PC-9 (cell line): ENCODE measurements around the gene SERHL2. TPM values are rescaled to one million over a fixed set of nuclear protein-coding genes. Genes with fewer than 3 reads are reported as not detected.
A peak's percentile ranks its signal among the peaks of the same experiment; 100 is the strongest.

Source experiments
- BruUV-seq: library from RNA; stranded (reverse); fragments of 400-500 nt; replicated peaks from 2 replicates; lab custom pipeline; 2021; lab: Mats Ljungman, UMichigan
- CTCF ChIA-PET: fragments of 300-600 bp; sonication (Branson Sonifier 250); formaldehyde crosslinking; loops from one replicate; lab custom pipeline; 2022; ENCODE audit warnings: antibody characterized with exemption; lab: Charles Lee
- POLR2A ChIA-PET: fragments of 300-600 bp; sonication (Branson Sonifier 250); formaldehyde crosslinking; loops from one replicate; lab custom pipeline; 2022; ENCODE audit warnings: antibody characterized with exemption; ENCODE audit not compliant: unreplicated experiment; lab: Charles Lee
- DNase-seq, 2 experiments: peaks; one replicate each; pipeline versions ENCODE4 v3.0.0 to v3.0.0-alpha.2; 2015 to 2022; ENCODE audit warnings: mixed read lengths in 1 of 2
- H2AFZ ChIP-seq: fragments of 200-600 bp; sonication (generic); 2 replicates; pipeline ENCODE4 v1.8.1; 2017; ENCODE audit warnings: antibody characterized with exemption
- H3F3A ChIP-seq: fragments of 200-600 bp; sonication (generic); 2 replicates; pipeline ENCODE4 v1.8.1; 2017; ENCODE audit warnings: antibody characterized with exemption, mild to moderate bottlenecking, low read depth; ENCODE audit not compliant: insufficient read depth
- H3K27ac ChIP-seq: fragments of 200-600 bp; sonication (generic); 2 replicates; pipeline ENCODE4 v1.6.1; 2016; ENCODE audit warnings: mixed run types
- H3K27me3 ChIP-seq: fragments of 200-600 bp; sonication (generic); 2 replicates; pipeline ENCODE4 v1.6.1; 2016; ENCODE audit warnings: low read depth, mixed run types; ENCODE audit not compliant: insufficient read depth
- H3K36me3 ChIP-seq: fragments of 200-600 bp; sonication (generic); 2 replicates; pipeline ENCODE4 v1.6.1; 2016; ENCODE audit warnings: low read depth, mixed run types
- H3K4me1 ChIP-seq: fragments of 200-600 bp; sonication (generic); replicated peaks from 2 replicates; pipeline ENCODE4 v1.6.1; 2016; ENCODE audit warnings: mixed run types; ENCODE audit not compliant: insufficient read depth
- H3K4me2 ChIP-seq: fragments of 200-600 bp; sonication (generic); 2 replicates; pipeline ENCODE4 v1.6.1; 2017; ENCODE audit warnings: mixed run types
- H3K4me3 ChIP-seq: fragments of 200-600 bp; sonication (generic); 2 replicates; pipeline ENCODE4 v1.6.1; 2016; ENCODE audit warnings: mixed run types
- H3K79me2 ChIP-seq: fragments of 200-600 bp; sonication (generic); 2 replicates; pipeline ENCODE4 v1.6.1; 2017; ENCODE audit warnings: low read depth, mixed run types
- H3K9me2 ChIP-seq: fragments of 200-600 bp; sonication (generic); 2 replicates; pipeline ENCODE4 v1.8.1; 2017; ENCODE audit warnings: mild to moderate bottlenecking; ENCODE audit not compliant: insufficient read depth
- H3K9me3 ChIP-seq: fragments of 200-600 bp; sonication (generic); 2 replicates; pipeline ENCODE4 v1.8.1; 2016; ENCODE audit warnings: low read depth; ENCODE audit not compliant: insufficient read depth
- H4K20me1 ChIP-seq: fragments of 200-600 bp; sonication (generic); 2 replicates; pipeline ENCODE4 v1.8.1; 2017; ENCODE audit not compliant: insufficient read depth
- CTCF ChIP-seq: fragments of 200-600 bp; sonication (generic); conservative IDR thresholded peaks from 2 replicates; pipeline ENCODE4 v1.6.1; 2017; ENCODE audit warnings: mixed run types, antibody characterized with exemption, mild to moderate bottlenecking, moderate library complexity
- EZH2 ChIP-seq: fragments of 200-600 bp; sonication (generic); IDR thresholded peaks from 2 replicates; pipeline ENCODE4 v1.8.0; 2017; ENCODE audit warnings: antibody characterized with exemption, low read depth
- intact Hi-C: fragments of 100-400 bp; cut with micrococcal nuclease; formaldehyde crosslinking; loops from one replicate; pipeline ENCODE4 v1.10.0; 2022; ENCODE audit not compliant: unreplicated experiment
- total RNA-seq: library from RNA; stranded (reverse); gene quantifications from 2 replicates; pipeline ENCODE4 v1.2.3, GENCODE V29; 2021

Gene SERHL2
- total RNA-seq, 1 experiment from 2014 or later: 2.4 TPM

GRCh38 chr22:42621505-42622002 lies 67.8 kb downstream of the SERHL2 start:
- Histone ChIP-seq H4K20me1 (no peaks in the 10 kb centered on the region), H3K36me3 (0 out of 2 replicates have a peak, but pooled peaks cover 10% of the 10 kb centered on the region), H2AFZ (no peak overlapping the region), H3K9me3 (no peaks in the 10 kb centered on the region), H3K9me2 (no peaks in the 10 kb centered on the region), H3K4me3 (no peak overlapping the region), H3K79me2 (no peaks in the 10 kb centered on the region), H3K4me1 (peaks cover 4% of the 10 kb centered on the region; the same call in 1 of the 2 replicates), H3F3A (peaks cover 19% of the 10 kb centered on the region), H3K27me3 (no peaks in the 10 kb centered on the region), H3K27ac (no peak overlapping the region), H3K4me2 (no peak overlapping the region)
- TF ChIP-seq EZH2: no peak
- peak; percentile 92 for TF ChIP-seq CTCF
- POLR2A ChIA-PET: interaction anchor here (0.5 to 0.7 kb wide), 2 partner anchors 246 to 303 kb away, joined by 6 to 10 read pairs; no protein-coding TSS in a partner anchor
- intact Hi-C loops: loop anchor here (1.0 kb wide), 2 partner anchors 199 to 246 kb away; no protein-coding TSS in a partner anchor
- BruUV-seq: no TSS peak
- CTCF ChIA-PET: interaction anchor here (0.9 to 1.3 kb wide), 2 partner anchors 198 kb away, joined by 4 to 6 read pairs; no protein-coding TSS in a partner anchor
- peak in 1 of 2 experiments; percentile 70 for DNase-seq

GRCh38 chr22:42622061-42622710 lies 68.4 kb downstream of the SERHL2 start:
- Histone ChIP-seq H3F3A (peaks cover 15% of the 10 kb centered on the region), H3K36me3 (0 out of 2 replicates have a peak, but pooled peaks cover 10% of the 10 kb centered on the region), H3K4me3 (no peak overlapping the region), H4K20me1 (no peaks in the 10 kb centered on the region), H3K9me2 (no peaks in the 10 kb centered on the region), H3K27ac (no peak overlapping the region), H3K9me3 (no peaks in the 10 kb centered on the region), H3K4me2 (no peak overlapping the region), H2AFZ (no peak overlapping the region), H3K27me3 (no peaks in the 10 kb centered on the region), H3K79me2 (no peaks in the 10 kb centered on the region), H3K4me1 (no peaks in the 10 kb centered on the region)
- POLR2A ChIA-PET: no interaction called here
- TF ChIP-seq CTCF: no peak
- TF ChIP-seq EZH2: no peak
- intact Hi-C loops: no loop called here
- BruUV-seq: no TSS peak
- DNase-seq: no peak
- CTCF ChIA-PET: interaction anchor here (1.3 kb wide), 1 partner anchor 198 kb away, joined by 6 read pairs; no protein-coding TSS in a partner anchor

- H3K4me2 ChIP-seq: no peak overlapping the region
- no peak overlapping the region for H3K27ac ChIP-seq
- no peaks in the 10 kb centered on the region for H4K20me1 ChIP-seq
- H3K9me2 ChIP-seq: no peaks in the 10 kb centered on the region
- intact Hi-C loops: no loop called here
- TF ChIP-seq EZH2 (no peak), CTCF (no peak)
- H3F3A ChIP-seq: peaks cover 7% of the 10 kb centered on the region
- no peaks in the 10 kb centered on the region for H3K4me1 ChIP-seq
- H3K36me3 ChIP-seq: 0 out of 2 replicates have a peak, but pooled peaks cover 10% of the 10 kb centered on the region
- no peak for DNase-seq
- ChIA-PET POLR2A (interaction anchor here (0.6 kb wide), 1 partner anchor 244 kb away, joined by 5 read pairs; no protein-coding TSS in a partner anchor), CTCF (interaction anchor here (0.5 kb wide), 1 partner anchor 91 kb away, joined by 7 read pairs; no protein-coding TSS in a partner anchor)
- no peaks in the 10 kb centered on the region for H3K9me3 ChIP-seq
- no TSS peak for BruUV-seq
- H3K79me2 ChIP-seq: no peaks in the 10 kb centered on the region
- H3K27me3 ChIP-seq: no peaks in the 10 kb centered on the region
- H2AFZ ChIP-seq: no peak overlapping the region
- no peak overlapping the region for H3K4me3 ChIP-seq
Measured at GRCh38 chr22:42623301-42623751, 69.6 kb downstream of the SERHL2 start.

Other genes starting within 250 kb of the SERHL2 start
- gene NFAM1, start 121.6 kb upstream of the SERHL2 start, total RNA-seq: not detected in 2 replicates
- 52.7 and 56.6 TPM in 2 replicates for gene RRP7A, start 34.2 kb upstream of the SERHL2 start, total RNA-seq
- gene POLDIP3, start 60.9 kb downstream of the SERHL2 start, total RNA-seq: 60.1 and 62.9 TPM in 2 replicates
- gene ATP5MGL, start 86.6 kb downstream of the SERHL2 start, total RNA-seq: 0.79 and 1.1 TPM in 2 replicates
- 97.6 and 106 TPM in 2 replicates for gene CYB5R3, start 95.4 kb downstream of the SERHL2 start, total RNA-seq
- 17.1 and 19.3 TPM in 2 replicates for gene A4GALT, start 166.9 kb downstream of the SERHL2 start, total RNA-seq